Coronary artery (tissue), 2 donors: ENCODE measurements around the gene ELOVL5.
A peak's percentile ranks its signal among the peaks of the same experiment; 100 is the strongest.

Experiments used
- DNase-seq: peaks from one replicate; pipeline ENCODE4 v3.0.0-alpha.2; 2017; ENCODE audit warnings: low spot score
- H3K27ac ChIP-seq, 2 donors: fragments of 200-600 bp; sonication (generic); one replicate each; pipeline ENCODE4 v1.5.1; 2016 to 2019
- H3K4me3 ChIP-seq: fragments of 200-600 bp; sonication (generic); 2 replicates; pipeline ENCODE4 v1.5.1; 2016; ENCODE audit warnings: mild to moderate bottlenecking, moderate library complexity
- TF ChIP-seq, protein P1 (sequence below): fragments of 200-600 bp; sonication (generic); IDR thresholded peaks from one replicate; pipeline ENCODE4 v1.5.1; 2019; ENCODE audit warnings: antibody characterized with exemption

The ELOVL5 gene

DNA sequence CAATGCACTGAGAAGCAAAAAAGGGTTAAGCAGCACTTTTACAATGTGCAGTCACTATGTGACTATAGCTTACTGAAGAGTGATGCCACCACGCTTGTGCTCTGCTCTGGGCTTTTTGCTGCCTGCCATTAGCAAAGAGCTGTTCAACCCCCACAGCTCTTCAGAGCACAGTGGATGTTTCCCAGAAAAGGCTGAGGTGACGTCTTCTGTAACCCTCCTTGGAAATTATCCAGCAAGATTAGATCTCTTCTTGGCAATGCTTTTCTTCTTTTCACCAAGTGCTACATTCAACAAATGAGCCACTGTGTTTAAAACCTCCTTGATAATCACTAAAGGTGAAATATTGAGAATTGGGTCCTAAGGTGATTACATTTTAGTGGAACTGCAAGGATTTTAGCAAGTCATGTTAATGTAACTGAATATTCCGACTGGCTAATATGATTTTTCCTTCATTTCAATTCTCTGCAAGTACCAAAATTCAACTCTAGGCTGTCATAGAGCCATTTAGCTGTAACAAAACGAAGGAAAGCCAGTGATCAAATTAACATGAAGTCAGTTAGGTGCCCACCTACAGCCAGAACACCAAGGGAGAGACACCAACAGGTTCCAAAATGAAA, 34.9 kb downstream of the ELOVL5 start:
- H3K4me3 ChIP-seq, result no peak overlapping the region
- TF ChIP-seq, protein P1, sequence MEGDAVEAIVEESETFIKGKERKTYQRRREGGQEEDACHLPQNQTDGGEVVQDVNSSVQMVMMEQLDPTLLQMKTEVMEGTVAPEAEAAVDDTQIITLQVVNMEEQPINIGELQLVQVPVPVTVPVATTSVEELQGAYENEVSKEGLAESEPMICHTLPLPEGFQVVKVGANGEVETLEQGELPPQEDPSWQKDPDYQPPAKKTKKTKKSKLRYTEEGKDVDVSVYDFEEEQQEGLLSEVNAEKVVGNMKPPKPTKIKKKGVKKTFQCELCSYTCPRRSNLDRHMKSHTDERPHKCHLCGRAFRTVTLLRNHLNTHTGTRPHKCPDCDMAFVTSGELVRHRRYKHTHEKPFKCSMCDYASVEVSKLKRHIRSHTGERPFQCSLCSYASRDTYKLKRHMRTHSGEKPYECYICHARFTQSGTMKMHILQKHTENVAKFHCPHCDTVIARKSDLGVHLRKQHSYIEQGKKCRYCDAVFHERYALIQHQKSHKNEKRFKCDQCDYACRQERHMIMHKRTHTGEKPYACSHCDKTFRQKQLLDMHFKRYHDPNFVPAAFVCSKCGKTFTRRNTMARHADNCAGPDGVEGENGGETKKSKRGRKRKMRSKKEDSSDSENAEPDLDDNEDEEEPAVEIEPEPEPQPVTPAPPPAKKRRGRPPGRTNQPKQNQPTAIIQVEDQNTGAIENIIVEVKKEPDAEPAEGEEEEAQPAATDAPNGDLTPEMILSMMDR, result no peak
- no peak for DNase-seq
- H3K27ac ChIP-seq, result no peak overlapping the region

DNA sequence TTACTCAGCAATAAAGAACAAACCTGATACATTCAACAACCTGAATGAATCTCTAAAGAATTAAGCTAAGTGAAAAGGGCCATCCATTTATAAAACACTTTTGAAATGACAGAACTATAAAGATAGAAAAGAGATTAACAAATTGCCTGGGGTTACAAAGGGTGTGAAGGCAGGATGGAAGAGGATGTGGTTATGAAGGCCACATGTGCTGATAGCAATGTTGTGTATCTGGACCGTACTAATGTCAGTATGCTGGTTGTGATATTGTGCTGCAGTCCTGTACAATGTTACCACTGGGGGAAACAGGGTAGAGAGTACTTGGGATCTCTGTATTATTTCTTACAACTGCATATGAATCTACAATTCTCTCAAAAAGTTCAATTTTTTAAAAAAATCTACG, 36.4 kb downstream of the ELOVL5 start:
- Histone ChIP-seq H3K27ac (no peak overlapping the region), H3K4me3 (no peak overlapping the region)
- no peak for DNase-seq
- TF ChIP-seq, protein P1, result no peak

DNA sequence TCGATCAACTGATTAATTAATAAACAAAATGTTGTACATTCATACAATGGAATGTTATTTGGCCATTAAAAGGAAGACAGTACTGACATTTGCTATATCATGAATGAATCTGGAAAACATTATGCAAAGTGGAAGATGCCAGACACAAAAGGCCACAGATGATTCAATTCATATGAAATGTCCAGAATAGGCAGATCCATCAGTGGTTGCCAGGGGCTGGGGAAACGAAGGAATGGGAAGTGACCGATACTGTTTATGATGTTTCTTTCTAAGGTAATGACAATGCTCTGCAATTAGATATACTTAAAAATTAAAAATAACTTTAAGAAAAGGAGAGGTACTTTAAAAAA, 37.2 kb downstream of the ELOVL5 start:
- Histone ChIP-seq H3K4me3 (no peak overlapping the region), H3K27ac (no peak overlapping the region)
- no peak for DNase-seq
- TF ChIP-seq, protein P1, result no peak

DNA sequence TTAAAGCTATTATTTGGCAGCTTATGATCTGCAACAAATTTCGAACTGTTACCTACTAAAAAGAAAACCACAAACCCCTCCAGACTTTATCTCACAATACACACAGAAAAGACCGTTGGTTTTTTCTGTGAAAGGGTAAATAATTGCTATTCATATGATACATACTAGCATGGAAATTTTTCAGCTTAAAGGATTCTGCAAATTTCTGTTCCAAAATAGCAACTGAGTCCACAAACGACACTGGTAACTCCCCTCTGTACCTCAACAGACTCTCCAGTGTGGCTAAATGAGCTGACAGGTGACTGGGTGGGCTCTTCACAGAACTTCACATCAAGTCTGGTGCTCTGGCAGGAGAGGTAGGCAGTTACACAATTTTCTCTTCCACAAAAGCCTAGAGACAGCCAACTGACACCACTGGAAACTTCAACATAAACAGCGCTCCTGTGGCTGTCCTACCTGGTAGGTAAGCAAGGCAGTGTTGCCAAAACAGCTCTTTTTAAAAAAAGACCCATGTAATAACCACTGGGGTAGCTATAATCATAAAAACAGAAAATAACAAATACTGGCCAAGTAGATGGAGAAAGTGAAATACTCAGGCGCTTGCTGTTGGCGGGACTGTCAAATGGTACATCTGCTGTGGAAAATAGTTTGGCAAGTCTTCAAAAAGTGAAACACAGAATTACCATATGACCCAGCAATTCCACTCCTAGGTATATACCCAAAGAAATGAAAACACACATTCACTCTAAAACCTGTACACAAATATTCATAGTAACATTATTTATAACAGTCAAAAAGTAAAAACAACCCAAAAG, 37.8 kb downstream of the ELOVL5 start:
- Histone ChIP-seq H3K4me3 (no peak overlapping the region), H3K27ac (no peak overlapping the region)
- no peak for DNase-seq
- TF ChIP-seq, protein P1, result no peak

DNA sequence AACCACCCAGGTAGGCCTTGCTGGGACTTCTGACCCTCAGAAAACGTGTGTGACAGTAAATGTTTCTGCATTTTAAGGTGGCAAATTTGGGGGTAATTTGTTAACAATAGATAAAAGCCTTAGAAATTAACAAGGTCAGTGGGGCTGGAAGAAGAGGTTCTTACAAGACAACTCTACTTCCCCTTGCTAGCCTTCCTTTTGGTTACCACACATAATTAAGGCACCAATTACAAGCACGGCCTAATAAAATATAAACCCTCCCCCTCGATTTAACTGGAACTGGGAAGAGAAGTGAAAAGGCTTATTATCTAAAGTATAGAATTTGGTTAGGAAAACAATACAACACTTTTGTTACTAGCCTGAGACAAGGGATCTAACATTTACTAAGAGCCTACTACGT, 38.8 kb downstream of the ELOVL5 start:
- Histone ChIP-seq H3K27ac (peak overlapping the region in 1 of 2 donors; percentile 53), H3K4me3 (no peak overlapping the region)
- no peak for DNase-seq
- TF ChIP-seq, protein P1, result no peak

DNA sequence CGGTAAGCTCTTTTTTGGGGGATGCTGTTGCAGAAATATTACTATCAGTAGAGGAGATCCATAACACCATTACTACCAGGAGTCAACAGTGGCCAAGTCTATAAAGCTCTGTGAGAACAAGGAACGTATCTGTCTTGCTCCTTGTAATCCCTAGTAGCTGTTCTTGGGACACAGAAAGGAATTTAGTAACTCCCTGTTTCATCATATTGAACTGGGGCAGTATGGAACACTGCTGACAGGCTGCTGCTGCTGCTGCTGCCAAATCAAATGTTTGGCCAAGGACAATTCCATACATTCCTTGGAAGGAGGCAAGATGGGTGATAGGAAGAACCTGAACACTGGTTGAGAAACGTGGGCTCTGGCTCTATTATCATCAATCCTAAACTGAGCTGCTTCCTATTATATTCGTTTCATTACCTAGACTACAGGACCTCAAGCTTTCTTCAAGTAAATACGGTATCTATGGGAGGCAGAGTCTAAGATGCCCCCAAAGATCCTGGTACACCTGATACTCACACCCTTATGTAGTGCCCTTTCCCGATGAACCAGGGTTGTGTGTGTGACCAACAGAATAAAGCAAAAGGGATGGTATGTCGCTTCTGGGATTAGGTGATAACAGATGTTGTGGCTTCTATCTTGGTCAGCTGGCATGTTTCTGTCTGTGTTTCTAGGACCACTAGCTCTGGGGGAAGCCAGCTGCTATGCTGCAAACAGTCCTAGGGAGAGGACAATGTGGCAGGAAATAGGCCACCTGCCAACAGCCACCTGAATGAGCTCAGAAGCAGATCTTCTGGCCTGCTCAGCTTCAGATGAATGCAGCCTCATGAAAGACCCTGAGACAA, 39.5 kb downstream of the ELOVL5 start:
- no peak for DNase-seq
- Histone ChIP-seq H3K27ac (peak overlapping the region in 1 of 2 donors; percentile 53), H3K4me3 (no peak overlapping the region)
- TF ChIP-seq, protein P1, result no peak
